ENCODE measurements around the gene SGIP1.

GRCh38 chr1:66737836-66738235 lies 203.9 kb downstream of the SGIP1 start:
- no peak for TF ChIP-seq POLR2A (IDR thresholded peaks at IDR 0.05; ENCODE audit: low read depth, low read length)
- no peak for TF ChIP-seq TAF1 (IDR thresholded peaks at IDR 0.05; ENCODE audit: low read depth, low read length)
- no peak for TF ChIP-seq POLR2AphosphoS5 (IDR thresholded peaks at IDR 0.05; ENCODE audit: low read depth, low read length)
- TF ChIP-seq SPI1 (IDR thresholded peaks at IDR 0.05; ENCODE audit: low read depth, low read length) = no peak
- no peak for TF ChIP-seq POU2F2 (IDR thresholded peaks at IDR 0.05; ENCODE audit: low read depth, low read length)
